Measurements from ENCODE around the gene PIPOX. TPM values are rescaled to one million over a fixed set of nuclear protein-coding genes. Genes with fewer than 3 reads are reported as not detected.

Gene PIPOX
- polyA plus RNA-seq, 4 donors = 2.9 to 35.4 (median 12.1) TPM

DNA sequence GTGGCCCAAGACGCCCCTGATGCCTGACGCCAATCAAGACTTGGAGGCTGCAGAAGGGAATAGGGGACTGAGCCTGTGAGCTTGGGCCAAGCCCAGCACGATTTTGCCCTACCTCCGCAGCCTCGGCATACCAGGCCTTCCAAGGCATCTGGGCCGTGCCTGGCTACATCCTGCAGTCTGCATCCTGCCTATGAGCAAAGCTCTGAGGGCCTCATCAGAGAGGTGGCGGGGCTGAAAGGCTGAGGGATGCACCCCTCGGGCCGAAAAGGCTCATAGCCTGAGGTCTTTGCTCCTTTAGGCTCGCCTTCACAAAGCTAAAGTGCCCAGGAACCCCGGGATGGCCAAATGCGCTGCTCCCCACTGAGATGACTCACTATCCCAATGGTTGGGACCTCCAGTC lies 39.7 kb upstream of the PIPOX start:
- Histone ChIP-seq H3K27me3 (ENCODE audit: control insufficient read depth in 3 of 3, insufficient read depth in 3 of 3, low read length in 3 of 3) (peaks cover 10 to 78% (median 28%) of the 10 kb centered on the region in 3 donors), H3K4me3 (ENCODE audit: low read depth in 1 of 3, low read length in 3 of 3) (no peak overlapping the region), H3K9me3 (ENCODE audit: control insufficient read depth in 2 of 2, insufficient read depth in 1 of 2, low read depth in 1 of 2, low read length in 1 of 2) (no peaks in the 10 kb centered on the region), H3K27ac (ENCODE audit: low read depth in 1 of 3, low read length in 2 of 3) (no peak overlapping the region), H3K4me1 (ENCODE audit: control insufficient read depth in 3 of 3, insufficient read depth in 2 of 3, low read depth in 1 of 3, low read length in 2 of 3) (no peaks in the 10 kb centered on the region), H3K36me3 (ENCODE audit: control insufficient read depth in 3 of 3, insufficient read depth in 2 of 3, low read depth in 1 of 3, low read length in 3 of 3) (no peaks in the 10 kb centered on the region)
- 65 to 73% (median 69%) methylated on average over 12 of the region's 12 CpGs for WGBS, 3 donors
- no peak for FAIRE-seq
- no peak for DNase-seq

GRCh38 chr17:29004081-29004692 lies 38.8 kb upstream of the PIPOX start:
- no peaks in the 10 kb centered on the region for H3K4me1 ChIP-seq (ENCODE audit: control insufficient read depth in 3 of 3, insufficient read depth in 2 of 3, low read depth in 1 of 3, low read length in 2 of 3)
- H3K27ac ChIP-seq (ENCODE audit: low read depth in 1 of 3, low read length in 2 of 3) = no peak overlapping the region
- H3K4me3 ChIP-seq (ENCODE audit: low read depth in 1 of 3, low read length in 3 of 3) = no peak overlapping the region
- H3K9me3 ChIP-seq (ENCODE audit: control insufficient read depth in 2 of 2, insufficient read depth in 1 of 2, low read depth in 1 of 2, low read length in 1 of 2) = no peaks in the 10 kb centered on the region
- FAIRE-seq (no peak), DNase-seq (peak in 1 of 2 donors; percentile 34)
- peaks cover 10 to 79% (median 30%) of the 10 kb centered on the region in 3 donors for H3K27me3 ChIP-seq (ENCODE audit: control insufficient read depth in 3 of 3, insufficient read depth in 3 of 3, low read length in 3 of 3)
- H3K36me3 ChIP-seq (ENCODE audit: control insufficient read depth in 3 of 3, insufficient read depth in 2 of 3, low read depth in 1 of 3, low read length in 3 of 3) = no peaks in the 10 kb centered on the region
- 48 to 59% (median 50%) methylated on average over 20 of the region's 20 CpGs for WGBS, 3 donors

GRCh38 chr17:29005936-29006511 lies 36.9 kb upstream of the PIPOX start, which contains the start of gene SEZ6:
Gene SEZ6, minus strand, starts transcription at chr17:29006033. Its CDS starts 164 bp downstream, at chr17:29005869.
- WGBS, 3 donors = 4 to 6% (median 5%) methylated on average over 31 to 43 of the region's 43 CpGs
- Histone ChIP-seq H3K4me1 (ENCODE audit: control insufficient read depth in 3 of 3, insufficient read depth in 2 of 3, low read depth in 1 of 3, low read length in 2 of 3) (no peaks in the 10 kb centered on the region), H3K27me3 (ENCODE audit: control insufficient read depth in 3 of 3, insufficient read depth in 3 of 3, low read length in 3 of 3) (peaks cover 10 to 83% (median 30%) of the 10 kb centered on the region in 3 donors), H3K36me3 (ENCODE audit: control insufficient read depth in 3 of 3, insufficient read depth in 2 of 3, low read depth in 1 of 3, low read length in 3 of 3) (no peaks in the 10 kb centered on the region), H3K4me3 (ENCODE audit: low read depth in 1 of 3, low read length in 3 of 3) (peak within 1 kb of the TSS in 2 of 3 donors; percentile 9 to 10), H3K27ac (ENCODE audit: low read depth in 1 of 3, low read length in 2 of 3) (no peak within 1 kb of the TSS), H3K9me3 (ENCODE audit: control insufficient read depth in 2 of 2, insufficient read depth in 1 of 2, low read depth in 1 of 2, low read length in 1 of 2) (no peaks in the 10 kb centered on the region)
- FAIRE-seq (no peak), DNase-seq (peak; percentile 28 to 88)

DNA sequence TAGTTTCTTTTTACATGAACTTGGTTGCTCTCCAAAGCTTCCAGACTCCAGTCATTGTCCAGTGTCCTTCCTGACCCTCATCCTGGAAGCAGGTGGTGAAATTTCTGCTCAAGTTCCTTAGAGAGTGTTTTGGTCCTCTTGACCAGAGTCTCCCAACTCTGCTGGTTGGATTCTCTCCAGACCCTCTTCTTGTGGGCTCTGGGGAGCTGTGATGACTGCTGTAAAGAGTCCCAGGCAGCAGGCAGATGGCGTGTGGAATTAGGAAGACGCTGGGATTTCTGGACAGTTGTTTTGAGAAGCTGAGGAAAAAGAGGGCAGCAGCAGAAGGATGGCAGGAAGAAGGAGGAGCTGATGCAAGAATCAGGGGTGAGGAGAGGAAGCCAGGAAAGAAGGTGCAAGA lies 35.5 kb upstream of the PIPOX start:
- Histone ChIP-seq H3K27ac (ENCODE audit: low read depth in 1 of 3, low read length in 2 of 3) (no peak overlapping the region), H3K27me3 (ENCODE audit: control insufficient read depth in 3 of 3, insufficient read depth in 3 of 3, low read length in 3 of 3) (peaks cover 10 to 70% (median 30%) of the 10 kb centered on the region in 3 donors), H3K9me3 (ENCODE audit: control insufficient read depth in 2 of 2, insufficient read depth in 1 of 2, low read depth in 1 of 2, low read length in 1 of 2) (no peaks in the 10 kb centered on the region), H3K4me1 (ENCODE audit: control insufficient read depth in 3 of 3, insufficient read depth in 2 of 3, low read depth in 1 of 3, low read length in 2 of 3) (no peaks in the 10 kb centered on the region), H3K36me3 (ENCODE audit: control insufficient read depth in 3 of 3, insufficient read depth in 2 of 3, low read depth in 1 of 3, low read length in 3 of 3) (no peaks in the 10 kb centered on the region), H3K4me3 (ENCODE audit: low read depth in 1 of 3, low read length in 3 of 3) (no peak overlapping the region)
- DNase-seq (no peak), FAIRE-seq (no peak)
- 27 to 58% (median 27%) methylated on average over 2 of the region's 2 CpGs for WGBS, 3 donors

DNA sequence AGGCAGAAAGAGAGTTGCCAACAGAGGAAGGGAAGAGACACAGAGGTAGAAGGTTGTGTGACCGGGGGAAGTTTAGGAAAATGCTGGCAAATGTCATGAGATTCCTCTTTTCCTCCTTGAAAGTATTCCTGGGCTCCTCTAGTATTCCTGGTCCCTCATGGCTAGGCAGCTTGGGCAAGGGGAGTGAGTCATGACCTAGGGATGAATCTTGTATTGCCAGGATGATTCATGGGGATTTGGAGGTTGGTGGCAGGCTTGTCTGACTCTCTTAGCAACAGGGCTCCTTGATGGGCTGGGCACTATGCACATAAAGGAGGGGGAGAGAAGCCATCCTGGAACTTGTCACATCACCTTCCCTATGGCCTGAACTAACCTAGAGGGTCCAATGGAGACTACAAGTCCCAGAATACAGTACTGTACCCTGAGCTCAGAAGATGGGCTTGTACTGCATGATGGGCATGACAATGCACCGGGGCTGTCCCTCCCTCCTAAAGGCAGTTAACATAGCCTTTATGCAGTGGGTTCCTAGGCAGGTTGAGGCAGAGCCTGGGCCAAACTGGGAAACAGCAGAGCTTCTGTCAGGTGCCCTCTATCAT lies 35.0 kb upstream of the PIPOX start:
- peaks cover 10 to 65% (median 30%) of the 10 kb centered on the region in 3 donors for H3K27me3 ChIP-seq (ENCODE audit: control insufficient read depth in 3 of 3, insufficient read depth in 3 of 3, low read length in 3 of 3)
- H3K36me3 ChIP-seq (ENCODE audit: control insufficient read depth in 3 of 3, insufficient read depth in 2 of 3, low read depth in 1 of 3, low read length in 3 of 3) = no peaks in the 10 kb centered on the region
- 53 to 63% (median 56%) methylated on average over 2 of the region's 2 CpGs for WGBS, 3 donors
- H3K4me1 ChIP-seq (ENCODE audit: control insufficient read depth in 3 of 3, insufficient read depth in 2 of 3, low read depth in 1 of 3, low read length in 2 of 3) = no peaks in the 10 kb centered on the region
- no peak overlapping the region for H3K27ac ChIP-seq (ENCODE audit: low read depth in 1 of 3, low read length in 2 of 3)
- DNase-seq = no peak
- H3K9me3 ChIP-seq (ENCODE audit: control insufficient read depth in 2 of 2, insufficient read depth in 1 of 2, low read depth in 1 of 2, low read length in 1 of 2) = no peaks in the 10 kb centered on the region
- no peak overlapping the region for H3K4me3 ChIP-seq (ENCODE audit: low read depth in 1 of 3, low read length in 3 of 3)
- no peak for FAIRE-seq

DNA sequence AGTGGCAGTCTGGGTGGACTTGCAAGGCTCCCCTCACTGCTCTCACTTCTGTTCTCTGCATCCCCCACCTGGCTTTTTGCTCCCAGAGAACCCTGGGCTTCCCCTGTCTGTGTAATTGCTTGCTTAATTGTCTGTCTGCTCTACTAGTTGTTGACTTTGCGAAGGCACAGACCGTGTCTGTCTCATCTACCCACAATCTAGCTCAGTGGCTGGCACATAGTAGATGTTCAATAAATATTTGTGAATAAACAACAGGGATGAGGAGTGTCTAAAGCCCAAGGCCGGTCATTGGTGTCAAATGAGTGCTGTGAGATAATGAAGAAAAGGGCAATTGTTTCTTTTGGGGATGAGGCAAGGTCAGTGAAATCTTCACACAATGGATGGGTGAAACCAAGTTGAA lies 34.4 kb upstream of the PIPOX start:
- no peak for DNase-seq
- FAIRE-seq = no peak
- Histone ChIP-seq H3K4me1 (ENCODE audit: control insufficient read depth in 3 of 3, insufficient read depth in 2 of 3, low read depth in 1 of 3, low read length in 2 of 3) (no peaks in the 10 kb centered on the region), H3K27me3 (ENCODE audit: control insufficient read depth in 3 of 3, insufficient read depth in 3 of 3, low read length in 3 of 3) (peaks cover 10 to 60% (median 25%) of the 10 kb centered on the region in 3 donors), H3K9me3 (ENCODE audit: control insufficient read depth in 2 of 2, insufficient read depth in 1 of 2, low read depth in 1 of 2, low read length in 1 of 2) (no peaks in the 10 kb centered on the region), H3K36me3 (ENCODE audit: control insufficient read depth in 3 of 3, insufficient read depth in 2 of 3, low read depth in 1 of 3, low read length in 3 of 3) (no peaks in the 10 kb centered on the region), H3K4me3 (ENCODE audit: low read depth in 1 of 3, low read length in 3 of 3) (no peak overlapping the region), H3K27ac (ENCODE audit: low read depth in 1 of 3, low read length in 2 of 3) (no peak overlapping the region)
- 49 to 61% (median 57%) methylated on average over 3 of the region's 3 CpGs for WGBS, 3 donors

- Histone ChIP-seq H3K27me3 (ENCODE audit: control insufficient read depth in 3 of 3, insufficient read depth in 3 of 3, low read length in 3 of 3) (peaks cover 10 to 59% (median 10%) of the 10 kb centered on the region in 3 donors), H3K36me3 (ENCODE audit: control insufficient read depth in 3 of 3, insufficient read depth in 2 of 3, low read depth in 1 of 3, low read length in 3 of 3) (no peaks in the 10 kb centered on the region), H3K27ac (ENCODE audit: low read depth in 1 of 3, low read length in 2 of 3) (no peak overlapping the region), H3K9me3 (ENCODE audit: control insufficient read depth in 2 of 2, insufficient read depth in 1 of 2, low read depth in 1 of 2, low read length in 1 of 2) (no peaks in the 10 kb centered on the region), H3K4me3 (ENCODE audit: low read depth in 1 of 3, low read length in 3 of 3) (no peak overlapping the region), H3K4me1 (ENCODE audit: control insufficient read depth in 3 of 3, insufficient read depth in 2 of 3, low read depth in 1 of 3, low read length in 2 of 3) (no peaks in the 10 kb centered on the region)
- no peak for DNase-seq
- no peak for FAIRE-seq
- WGBS, 3 donors = 8 to 18% (median 14%) methylated on average over 3 of the region's 3 CpGs
Observed at GRCh38 chr17:29010129-29010528, 32.8 kb upstream of the PIPOX start.

GRCh38 chr17:29010586-29010985 lies 32.4 kb upstream of the PIPOX start:
- Histone ChIP-seq H3K4me3 (ENCODE audit: low read depth in 1 of 3, low read length in 3 of 3) (no peak overlapping the region), H3K27ac (ENCODE audit: low read depth in 1 of 3, low read length in 2 of 3) (no peak overlapping the region), H3K9me3 (ENCODE audit: control insufficient read depth in 2 of 2, insufficient read depth in 1 of 2, low read depth in 1 of 2, low read length in 1 of 2) (no peaks in the 10 kb centered on the region), H3K27me3 (ENCODE audit: control insufficient read depth in 3 of 3, insufficient read depth in 3 of 3, low read length in 3 of 3) (peaks cover 6 to 60% (median 7%) of the 10 kb centered on the region in 3 donors), H3K36me3 (ENCODE audit: control insufficient read depth in 3 of 3, insufficient read depth in 2 of 3, low read depth in 1 of 3, low read length in 3 of 3) (no peaks in the 10 kb centered on the region), H3K4me1 (ENCODE audit: control insufficient read depth in 3 of 3, insufficient read depth in 2 of 3, low read depth in 1 of 3, low read length in 2 of 3) (no peaks in the 10 kb centered on the region)
- FAIRE-seq = no peak
- no peak for DNase-seq
- WGBS, 3 donors = 59 to 63% (median 62%) methylated on average over 7 of the region's 7 CpGs

Measured in small intestine (tissue), 7 donors.